K562 (cell line): ENCODE data around the gene KRT77. TPM values are rescaled to one million over a fixed set of nuclear protein-coding genes. Genes with fewer than 3 reads are reported as not detected.

Source experiments
- ATAC-seq: fragments of 200-7000 bp; cut with Tn5 transposase; 3 replicates; pipeline ENCODE4 v1.9.1; 2020; ENCODE audit warnings: moderate library complexity
- BruUV-seq: library from RNA; stranded (reverse); fragments of 400-500 nt; replicated peaks from 2 replicates; lab custom pipeline; 2021; lab: Mats Ljungman, UMichigan
- CTCF ChIA-PET: fragments of 300-600 bp; formaldehyde crosslinking; extraction: SDS; loops from one replicate; lab custom pipeline; 2021; ENCODE audit warnings: low intra/inter-chr PET ratio; lab: Yijun Ruan, JAX
- POLR2A ChIA-PET: fragments of 300-600, 350-650 bp; sonication (Branson Sonifier 250); formaldehyde crosslinking; extraction: SDS; loops from one replicate; lab custom pipeline; 2021; ENCODE audit warnings: antibody characterized with exemption, inconsistent platforms; lab: Yijun Ruan, JAX
- DNase-seq, 4 experiments: peaks; one replicate each; pipeline versions ENCODE4 v3.0.0 to v3.0.0-alpha.2; 2011 to 2018; ENCODE audit warnings: low spot score in 3 of 4, mixed read lengths in 3 of 4; ENCODE audit errors: extremely low read depth in 1 of 4
- FAIRE-seq: peaks from 2 replicates; lab custom pipeline; 2011; peaks lifted over from hg19 to GRCh38; lab: Jason Lieb, UNC
- H2AFZ ChIP-seq: 2 replicates; pipeline ENCODE4 v1.6.0; 2011; ENCODE audit warnings: low read depth, low read length, control low read depth, inconsistent platforms
- H3K27ac ChIP-seq: fragments of 200-600 bp; 3 replicates; pipeline ENCODE4 v1.8.0; 2011; ENCODE audit warnings: low read depth, mild to moderate bottlenecking, control low read depth, inconsistent platforms, low read length, moderate library complexity, mixed read lengths; ENCODE audit errors: extremely low read depth
- H3K27me3 ChIP-seq, 2 experiments: fragments of 300-600 bp in 1 of 2; 2 replicates in 1 of 2; 3 replicates in 1 of 2; pipeline versions ENCODE4 v1.6.0 to v1.8.0; 2011; ENCODE audit warnings: inconsistent platforms in 2 of 2, low read length in 2 of 2, mild to moderate bottlenecking in 1 of 2, mixed read lengths in 1 of 2, moderate library complexity in 1 of 2; ENCODE audit not compliant: control insufficient read depth in 2 of 2, insufficient read depth in 2 of 2
- H3K36me3 ChIP-seq: fragments of 300-600 bp; 3 replicates; pipeline ENCODE4 v1.8.0; 2011; ENCODE audit warnings: mild to moderate bottlenecking, low read length, inconsistent platforms; ENCODE audit not compliant: control insufficient read depth, insufficient read depth
- H3K4me1 ChIP-seq, 2 experiments: fragments of 200-600 bp in 1 of 2; replicated peaks in 1 of 2; 2 replicates in 1 of 2; 3 replicates in 1 of 2; pipeline versions ENCODE4 v1.5.1 to v1.8.0; 2011; ENCODE audit warnings: inconsistent platforms in 2 of 2, low read length in 2 of 2, mild to moderate bottlenecking in 1 of 2, mixed read lengths in 1 of 2, moderate library complexity in 1 of 2; ENCODE audit not compliant: control insufficient read depth in 2 of 2, insufficient read depth in 2 of 2
- H3K4me2 ChIP-seq: 2 replicates; pipeline ENCODE4 v1.6.1; 2011; ENCODE audit warnings: low read length, control low read depth, inconsistent platforms, mixed read lengths; ENCODE audit not compliant: insufficient read depth
- H3K4me3 ChIP-seq: fragments of 200-600 bp; sonication (generic), shearing (Covaris generic); 2 replicates; pipeline ENCODE4 v1.5.1; 2016; ENCODE audit warnings: control low read depth, inconsistent platforms
- H3K79me2 ChIP-seq: fragments of 200-600 bp; 3 replicates; pipeline ENCODE4 v1.8.0; 2011; ENCODE audit warnings: low read length, inconsistent platforms; ENCODE audit not compliant: control insufficient read depth, insufficient read depth
- H3K9ac ChIP-seq, 2 experiments: 2 replicates each; pipeline versions ENCODE4 v1.6.0 to v1.6.1; 2011; ENCODE audit warnings: low read depth in 2 of 2, low read length in 2 of 2, control low read depth in 1 of 2, inconsistent platforms in 1 of 2, mild to moderate bottlenecking in 1 of 2, mixed read lengths in 1 of 2; ENCODE audit not compliant: insufficient read depth in 1 of 2
- H3K9me1 ChIP-seq: one replicate; pipeline ENCODE4 v1.6.0; 2011; ENCODE audit warnings: inconsistent platforms, mild to moderate bottlenecking, low read length, moderate library complexity; ENCODE audit not compliant: control insufficient read depth, insufficient read depth
- H3K9me3 ChIP-seq: replicated peaks from 2 replicates; pipeline ENCODE4 v1.5.1; 2011; ENCODE audit warnings: low read depth, low read length, inconsistent platforms; ENCODE audit not compliant: control insufficient read depth, insufficient read depth
- H4K20me1 ChIP-seq: replicated peaks from 2 replicates; pipeline ENCODE4 v1.6.1; 2011; ENCODE audit warnings: low read length, inconsistent platforms, mixed read lengths; ENCODE audit not compliant: control insufficient read depth, insufficient read depth
- DPF2 ChIP-seq: fragments of 450-650 bp; IDR thresholded peaks from 2 replicates; pipeline ENCODE4 v1.6.1; 2016
- ELF1 ChIP-seq: fragments of 200-800 bp; sonication (Bioruptor generic); IDR thresholded peaks from 2 replicates; pipeline ENCODE4 v1.6.1; 2016; ENCODE audit warnings: missing genetic modification characterization, missing compliant biosample characterization
- NONO ChIP-seq, 2 experiments: fragments of 200-400 bp in 1 of 2; fragments of 450-650 bp in 1 of 2; formaldehyde crosslinking in 1 of 2; IDR thresholded peaks; 2 replicates each; pipeline ENCODE4 v1.6.1; 2017; ENCODE audit warnings: low read depth in 2 of 2, mild to moderate bottlenecking in 2 of 2, moderate library complexity in 2 of 2, low read length in 1 of 2
- RNF2 ChIP-seq: sonication (generic); IDR thresholded peaks from 2 replicates; pipeline ENCODE4 v1.6.1; 2016
- TEAD1 ChIP-seq, 2 experiments: fragments of 450-650 bp in 1 of 2; sonication (generic) in 1 of 2; formaldehyde crosslinking; IDR thresholded peaks; 2 replicates each; pipeline versions ENCODE4 v1.4.0 to v1.8.0; 2020 to 2022; ENCODE audit warnings: mild to moderate bottlenecking in 2 of 2, missing genetic modification reagents in 1 of 2
- TGIF2 ChIP-seq: sonication (generic); formaldehyde crosslinking; IDR thresholded peaks from 2 replicates; pipeline ENCODE4 v1.8.1; 2022; ENCODE audit warnings: mild to moderate bottlenecking, missing genetic modification reagents, moderate library complexity
- ZKSCAN8 ChIP-seq: fragments of 200-800 bp; sonication (Bioruptor generic); IDR thresholded peaks from 2 replicates; pipeline ENCODE4 v1.6.1; 2016; ENCODE audit warnings: missing genetic modification characterization, missing compliant biosample characterization
- ZNF146 ChIP-seq: IDR thresholded peaks from one replicate; pipeline ENCODE4 v1.6.1; 2018; ENCODE audit warnings: missing compliant biosample characterization; ENCODE audit not compliant: unreplicated experiment
- ZNF165 ChIP-seq: fragments of 250-450 bp; sonication (Bioruptor Pico); IDR thresholded peaks from 2 replicates; pipeline ENCODE4 v1.4.0; 2020; ENCODE audit warnings: borderline replicate concordance
- ZNF431 ChIP-seq: sonication (generic); formaldehyde crosslinking; IDR thresholded peaks from 2 replicates; pipeline ENCODE4 v1.8.0; 2022; ENCODE audit warnings: mild to moderate bottlenecking, missing genetic modification reagents
- ZNF830 ChIP-seq: fragments of 250-450 bp; sonication (Bioruptor Pico); IDR thresholded peaks from 2 replicates; pipeline ENCODE4 v1.5.0; 2021; ENCODE audit warnings: mild to moderate bottlenecking
- WGBS: fragments of 100-300 bp; shearing (Covaris generic); methylation state at CpG from one replicate; pipeline ENCODE4 v1.1.6; 2016; ENCODE audit warnings: low coverage, mixed read lengths; ENCODE audit not compliant: insufficient coverage; ENCODE audit errors: missing lambda C conversion rate; 5-methylcytosine and 5-hydroxymethylcytosine counted together
- in situ Hi-C: fragments of 300-500 bp; cut with MboI; formaldehyde crosslinking; loops from 4 replicates; pipeline ENCODE4 v1.15.0; 2018; ENCODE audit warnings: inconsistent platforms, mixed read lengths
- intact Hi-C: fragments of 100-400 bp; cut with micrococcal nuclease; formaldehyde crosslinking; loops from 2 replicates; pipeline ENCODE4 v1.14.2; 2022
- polyA plus RNA-seq, 8 experiments: library from polyadenylated mRNA; depleted of rRNA in 4 of 8; stranded (reverse) in 5 of 8; unstranded in 3 of 8; fragments of >200 nt; fragmentation: Nextera tagmentation in 2 of 8; fragmentation: Illumina TruSeq in 1 of 8; extraction: Ambion mirVana in 2 of 8; extraction: Trizol in 1 of 8; gene quantifications; 2 replicates each; pipeline versions ENCODE4 v1.2.1 to v1.2.3, GENCODE V29; 2011 to 2014; ENCODE audit warnings: inconsistent platforms in 1 of 8, missing spikeins in 1 of 8
- total RNA-seq, 7 experiments: library from RNA; depleted of rRNA in 6 of 7; stranded (reverse); fragments of >200 nt in 6 of 7; fragmentation: Illumina TruSeq in 2 of 7; extraction: Trizol in 2 of 7; gene quantifications; 2 replicates each; pipeline versions ENCODE4 v1.2.1 to v1.2.3, GENCODE V29; 2011 to 2021; ENCODE audit warnings: low replicate concordance in 1 of 7
- TF ChIP-seq, protein P1 (sequence below): fragments of 200-600 bp; sonication (generic); IDR thresholded peaks from one replicate; pipeline ENCODE4 v1.6.1; 2012; ENCODE audit warnings: mild to moderate bottlenecking, low read depth, low read length, inconsistent platforms

Gene KRT77
- total and polyA plus RNA-seq, 9 of the 15 experiments (the other 6 are each of a cell fraction or from before 2014, with no cell fraction given), result not detected

DNA sequence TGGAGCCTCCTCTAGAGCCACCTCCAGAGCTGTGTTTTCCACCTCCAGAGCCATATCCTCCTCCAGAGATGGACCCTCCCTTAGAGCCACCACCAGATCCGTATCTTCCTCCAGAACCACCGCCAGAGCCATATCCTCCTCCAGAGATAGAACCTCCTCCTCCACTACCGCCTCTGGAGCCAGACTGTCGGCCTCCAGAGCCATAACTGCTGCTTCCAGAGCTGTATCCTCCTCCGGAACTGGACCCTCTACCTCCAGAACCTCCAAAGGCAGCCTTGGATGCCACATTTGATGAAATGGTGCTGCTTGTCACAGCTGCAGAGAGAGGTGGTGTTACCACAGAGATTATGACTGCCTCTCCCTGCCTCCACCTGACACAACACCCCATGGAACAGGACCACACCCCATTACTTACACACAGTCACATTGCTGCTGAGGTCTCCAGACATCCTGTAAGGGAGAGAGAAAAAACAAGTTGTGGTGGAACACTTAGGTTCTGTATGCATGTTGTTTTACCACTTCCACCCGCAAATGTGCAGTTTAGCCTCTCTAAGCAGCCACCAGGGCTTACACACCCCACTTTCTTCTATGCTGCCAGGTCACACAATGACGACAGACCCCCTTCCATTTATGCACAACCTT, 58.1 kb downstream of the KRT77 start (continued):
- TF ChIP-seq ZNF830 (CRISPR knock-in tag) (no peak), ZNF165 (CRISPR knock-in tag) (no peak), RNF2 (no peak), ZKSCAN8 (CRISPR knock-in tag) (no peak), DPF2 (peak; percentile 63)

DNA sequence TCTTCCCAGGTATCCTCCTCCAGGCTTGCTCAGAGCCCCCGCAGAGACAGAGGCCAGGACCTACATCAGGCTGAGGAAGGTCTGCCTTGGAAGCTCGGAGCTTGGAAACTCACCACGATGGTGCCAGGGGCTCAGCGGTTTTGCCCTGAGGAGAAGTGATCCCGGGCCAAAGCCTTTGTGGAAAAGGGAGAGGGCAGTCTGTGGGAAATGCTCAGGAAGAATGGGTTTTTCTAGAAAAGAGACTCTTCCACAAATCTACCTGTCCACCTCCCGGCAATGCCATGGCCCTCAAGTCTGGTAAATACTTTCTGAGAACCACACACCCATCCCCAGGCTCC, 59.3 kb downstream of the KRT77 start:
- FAIRE-seq (no peak), ATAC-seq (no peak), DNase-seq (no peak)
- no peak overlapping the region for H3K27ac ChIP-seq
- H3K4me1 ChIP-seq, result peaks cover 21 to 33% of the 10 kb centered on the region in 2 experiments
- in situ Hi-C loops (no loop called here), intact Hi-C loops (no loop called here)
- H2AFZ ChIP-seq, result no peak overlapping the region
- no TSS peak for BruUV-seq
- ChIA-PET POLR2A (interaction anchor here (0.9 to 1.0 kb wide), 2 partner anchors 10 to 189 kb away, joined by 3 to 4 read pairs; no protein-coding TSS in a partner anchor), CTCF (no interaction called here)
- no peaks in the 10 kb centered on the region for H3K36me3 ChIP-seq
- no peaks in the 10 kb centered on the region for H3K27me3 ChIP-seq
- H3K4me3 ChIP-seq, result no peak overlapping the region
- no peak overlapping the region for H3K9ac ChIP-seq
- no peak overlapping the region for H3K4me2 ChIP-seq
- no peaks in the 10 kb centered on the region for H4K20me1 ChIP-seq
- H3K9me1 ChIP-seq, result no peaks in the 10 kb centered on the region
- no peaks in the 10 kb centered on the region for H3K79me2 ChIP-seq
- H3K9me3 ChIP-seq, result no peaks in the 10 kb centered on the region
- 81% methylated on average over 4 of the region's 6 CpGs for WGBS
- TF ChIP-seq NONO (IDR thresholded peaks at IDR 0.05; ENCODE audit: low read depth in 2 of 2, low read length in 1 of 2), result no peak
- no peak for TF ChIP-seq ELF1
- no peak for TF ChIP-seq TEAD1 (CRISPR knock-in tag; IDR thresholded peaks at IDR 0.05)
- no peak for TF ChIP-seq ZNF431
- no peak for TF ChIP-seq ZNF146
- TF ChIP-seq TGIF2 (CRISPR knock-in tag), result no peak
- TF ChIP-seq, protein P1, sequence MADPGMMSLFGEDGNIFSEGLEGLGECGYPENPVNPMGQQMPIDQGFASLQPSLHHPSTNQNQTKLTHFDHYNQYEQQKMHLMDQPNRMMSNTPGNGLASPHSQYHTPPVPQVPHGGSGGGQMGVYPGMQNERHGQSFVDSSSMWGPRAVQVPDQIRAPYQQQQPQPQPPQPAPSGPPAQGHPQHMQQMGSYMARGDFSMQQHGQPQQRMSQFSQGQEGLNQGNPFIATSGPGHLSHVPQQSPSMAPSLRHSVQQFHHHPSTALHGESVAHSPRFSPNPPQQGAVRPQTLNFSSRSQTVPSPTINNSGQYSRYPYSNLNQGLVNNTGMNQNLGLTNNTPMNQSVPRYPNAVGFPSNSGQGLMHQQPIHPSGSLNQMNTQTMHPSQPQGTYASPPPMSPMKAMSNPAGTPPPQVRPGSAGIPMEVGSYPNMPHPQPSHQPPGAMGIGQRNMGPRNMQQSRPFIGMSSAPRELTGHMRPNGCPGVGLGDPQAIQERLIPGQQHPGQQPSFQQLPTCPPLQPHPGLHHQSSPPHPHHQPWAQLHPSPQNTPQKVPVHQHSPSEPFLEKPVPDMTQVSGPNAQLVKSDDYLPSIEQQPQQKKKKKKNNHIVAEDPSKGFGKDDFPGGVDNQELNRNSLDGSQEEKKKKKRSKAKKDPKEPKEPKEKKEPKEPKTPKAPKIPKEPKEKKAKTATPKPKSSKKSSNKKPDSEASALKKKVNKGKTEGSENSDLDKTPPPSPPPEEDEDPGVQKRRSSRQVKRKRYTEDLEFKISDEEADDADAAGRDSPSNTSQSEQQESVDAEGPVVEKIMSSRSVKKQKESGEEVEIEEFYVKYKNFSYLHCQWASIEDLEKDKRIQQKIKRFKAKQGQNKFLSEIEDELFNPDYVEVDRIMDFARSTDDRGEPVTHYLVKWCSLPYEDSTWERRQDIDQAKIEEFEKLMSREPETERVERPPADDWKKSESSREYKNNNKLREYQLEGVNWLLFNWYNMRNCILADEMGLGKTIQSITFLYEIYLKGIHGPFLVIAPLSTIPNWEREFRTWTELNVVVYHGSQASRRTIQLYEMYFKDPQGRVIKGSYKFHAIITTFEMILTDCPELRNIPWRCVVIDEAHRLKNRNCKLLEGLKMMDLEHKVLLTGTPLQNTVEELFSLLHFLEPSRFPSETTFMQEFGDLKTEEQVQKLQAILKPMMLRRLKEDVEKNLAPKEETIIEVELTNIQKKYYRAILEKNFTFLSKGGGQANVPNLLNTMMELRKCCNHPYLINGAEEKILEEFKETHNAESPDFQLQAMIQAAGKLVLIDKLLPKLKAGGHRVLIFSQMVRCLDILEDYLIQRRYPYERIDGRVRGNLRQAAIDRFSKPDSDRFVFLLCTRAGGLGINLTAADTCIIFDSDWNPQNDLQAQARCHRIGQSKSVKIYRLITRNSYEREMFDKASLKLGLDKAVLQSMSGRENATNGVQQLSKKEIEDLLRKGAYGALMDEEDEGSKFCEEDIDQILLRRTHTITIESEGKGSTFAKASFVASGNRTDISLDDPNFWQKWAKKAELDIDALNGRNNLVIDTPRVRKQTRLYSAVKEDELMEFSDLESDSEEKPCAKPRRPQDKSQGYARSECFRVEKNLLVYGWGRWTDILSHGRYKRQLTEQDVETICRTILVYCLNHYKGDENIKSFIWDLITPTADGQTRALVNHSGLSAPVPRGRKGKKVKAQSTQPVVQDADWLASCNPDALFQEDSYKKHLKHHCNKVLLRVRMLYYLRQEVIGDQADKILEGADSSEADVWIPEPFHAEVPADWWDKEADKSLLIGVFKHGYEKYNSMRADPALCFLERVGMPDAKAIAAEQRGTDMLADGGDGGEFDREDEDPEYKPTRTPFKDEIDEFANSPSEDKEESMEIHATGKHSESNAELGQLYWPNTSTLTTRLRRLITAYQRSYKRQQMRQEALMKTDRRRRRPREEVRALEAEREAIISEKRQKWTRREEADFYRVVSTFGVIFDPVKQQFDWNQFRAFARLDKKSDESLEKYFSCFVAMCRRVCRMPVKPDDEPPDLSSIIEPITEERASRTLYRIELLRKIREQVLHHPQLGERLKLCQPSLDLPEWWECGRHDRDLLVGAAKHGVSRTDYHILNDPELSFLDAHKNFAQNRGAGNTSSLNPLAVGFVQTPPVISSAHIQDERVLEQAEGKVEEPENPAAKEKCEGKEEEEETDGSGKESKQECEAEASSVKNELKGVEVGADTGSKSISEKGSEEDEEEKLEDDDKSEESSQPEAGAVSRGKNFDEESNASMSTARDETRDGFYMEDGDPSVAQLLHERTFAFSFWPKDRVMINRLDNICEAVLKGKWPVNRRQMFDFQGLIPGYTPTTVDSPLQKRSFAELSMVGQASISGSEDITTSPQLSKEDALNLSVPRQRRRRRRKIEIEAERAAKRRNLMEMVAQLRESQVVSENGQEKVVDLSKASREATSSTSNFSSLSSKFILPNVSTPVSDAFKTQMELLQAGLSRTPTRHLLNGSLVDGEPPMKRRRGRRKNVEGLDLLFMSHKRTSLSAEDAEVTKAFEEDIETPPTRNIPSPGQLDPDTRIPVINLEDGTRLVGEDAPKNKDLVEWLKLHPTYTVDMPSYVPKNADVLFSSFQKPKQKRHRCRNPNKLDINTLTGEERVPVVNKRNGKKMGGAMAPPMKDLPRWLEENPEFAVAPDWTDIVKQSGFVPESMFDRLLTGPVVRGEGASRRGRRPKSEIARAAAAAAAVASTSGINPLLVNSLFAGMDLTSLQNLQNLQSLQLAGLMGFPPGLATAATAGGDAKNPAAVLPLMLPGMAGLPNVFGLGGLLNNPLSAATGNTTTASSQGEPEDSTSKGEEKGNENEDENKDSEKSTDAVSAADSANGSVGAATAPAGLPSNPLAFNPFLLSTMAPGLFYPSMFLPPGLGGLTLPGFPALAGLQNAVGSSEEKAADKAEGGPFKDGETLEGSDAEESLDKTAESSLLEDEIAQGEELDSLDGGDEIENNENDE, result no peak
